NOMO-1 (cell line): Measurements from ENCODE around the gene GPRIN1.
A peak's percentile ranks its signal among the peaks of the same experiment; 100 is the strongest.
"Not testable (repeated sequence)": the region's sequence is repeated elsewhere in the genome, so short reads cannot be mapped to it uniquely, and the experiment has no call there.

ENCODE experiments used
- DNase-seq, 2 experiments: peaks; one replicate each; lab custom pipeline; 2025; ENCODE audit not compliant: unreplicated experiment in 2 of 2; lab: John Stamatoyannopoulos, UW

The GPRIN1 gene

GRCh38 chr5:176575488-176576422 is 34.2 kb downstream of the GPRIN1 start:
- DNase-seq: no peak

GRCh38 chr5:176575066-176575465 is 34.9 kb downstream of the GPRIN1 start:
- no peak for DNase-seq

DNA sequence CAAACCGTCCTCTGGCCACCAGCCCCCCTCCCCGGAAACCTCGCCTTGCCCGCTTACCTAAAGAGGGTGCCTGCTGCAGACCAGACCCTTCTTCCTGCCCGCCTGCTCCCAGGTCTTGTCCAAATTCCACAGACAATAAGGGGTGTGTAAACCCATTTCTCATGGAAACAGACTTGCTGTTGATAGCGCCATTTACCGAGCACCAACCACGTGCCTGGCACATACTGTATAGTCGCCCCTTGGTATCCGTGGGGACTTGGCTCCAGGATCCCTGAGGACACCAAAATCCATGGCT is 35.7 kb downstream of the GPRIN1 start:
- no peak for DNase-seq

DNA sequence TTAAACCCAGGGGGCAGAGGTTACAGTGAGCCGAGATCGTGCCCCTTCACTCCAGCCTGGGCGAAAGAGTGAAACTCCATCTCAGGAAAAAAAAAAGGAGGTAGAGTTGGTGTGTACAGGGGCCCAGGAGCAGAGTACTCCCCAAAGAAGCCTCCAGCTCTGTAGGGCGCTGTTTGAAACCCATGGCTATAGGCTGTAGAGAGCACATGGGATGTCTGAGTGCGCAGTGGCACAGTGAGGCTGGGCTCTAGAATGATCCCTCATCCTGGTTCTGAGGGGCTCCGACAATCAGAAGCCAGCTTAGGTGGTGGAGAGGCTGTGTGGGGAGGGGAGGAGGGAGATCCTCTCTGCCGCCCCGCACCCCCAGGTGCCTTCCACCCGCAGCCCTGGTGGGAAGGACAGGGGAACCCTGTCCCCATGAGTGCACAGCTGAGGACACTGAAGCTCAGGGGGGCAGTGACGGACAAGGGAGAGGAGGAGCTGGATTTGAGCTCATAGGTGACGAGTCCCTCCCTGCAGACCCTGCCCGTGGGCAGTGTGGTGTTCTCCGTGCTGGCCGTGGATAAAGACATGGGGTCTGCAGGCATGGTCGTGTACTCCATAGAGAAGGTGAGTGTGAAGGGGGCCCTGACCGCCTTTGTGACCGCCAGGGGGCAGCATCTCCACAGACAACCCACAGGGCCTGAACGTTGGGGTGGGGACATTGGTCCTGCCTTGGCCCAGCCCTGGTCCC is 36.2 kb downstream of the GPRIN1 start:
- DNase-seq: peak in 1 of 2 experiments; percentile 45

DNA sequence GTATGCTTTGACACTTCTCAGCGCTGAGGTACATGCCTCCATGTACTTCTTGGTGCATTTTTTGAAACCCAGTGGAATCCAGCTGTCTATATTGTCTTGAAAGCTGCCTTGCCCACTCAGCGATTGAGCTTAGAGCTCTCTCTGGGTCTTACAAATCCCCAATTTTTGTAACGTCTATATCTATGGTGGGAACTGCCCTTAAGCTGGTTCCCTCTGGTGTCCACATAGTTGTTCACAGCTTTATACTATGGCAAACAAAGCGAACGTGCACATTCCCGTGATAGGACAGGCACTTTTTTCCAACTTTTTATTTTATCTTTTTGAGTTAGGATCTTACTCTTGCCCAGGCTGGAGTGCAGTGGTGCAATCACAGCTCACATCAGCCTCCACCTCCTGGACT is 39.9 kb downstream of the GPRIN1 start:
- no peak for DNase-seq

DNA sequence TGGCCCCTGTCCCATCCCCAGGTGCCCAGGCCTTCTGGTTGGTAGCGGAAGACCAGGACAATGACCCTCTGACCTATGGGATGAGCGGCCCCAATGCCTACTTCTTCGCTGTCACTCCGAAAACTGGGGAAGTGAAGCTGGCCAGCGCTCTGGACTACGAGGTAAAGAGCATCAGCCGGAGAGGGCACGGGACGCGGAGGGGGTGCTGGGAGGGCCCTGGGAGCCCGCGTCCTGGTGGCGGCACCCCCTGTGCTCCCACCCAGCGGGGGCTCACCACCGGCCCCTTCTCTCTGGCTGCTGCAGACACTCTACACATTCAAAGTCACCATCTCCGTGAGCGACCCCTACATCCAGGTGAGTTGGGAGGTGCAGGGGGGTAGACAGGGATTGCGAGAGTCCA is 41.3 kb downstream of the GPRIN1 start:
- DNase-seq: no peak

DNA sequence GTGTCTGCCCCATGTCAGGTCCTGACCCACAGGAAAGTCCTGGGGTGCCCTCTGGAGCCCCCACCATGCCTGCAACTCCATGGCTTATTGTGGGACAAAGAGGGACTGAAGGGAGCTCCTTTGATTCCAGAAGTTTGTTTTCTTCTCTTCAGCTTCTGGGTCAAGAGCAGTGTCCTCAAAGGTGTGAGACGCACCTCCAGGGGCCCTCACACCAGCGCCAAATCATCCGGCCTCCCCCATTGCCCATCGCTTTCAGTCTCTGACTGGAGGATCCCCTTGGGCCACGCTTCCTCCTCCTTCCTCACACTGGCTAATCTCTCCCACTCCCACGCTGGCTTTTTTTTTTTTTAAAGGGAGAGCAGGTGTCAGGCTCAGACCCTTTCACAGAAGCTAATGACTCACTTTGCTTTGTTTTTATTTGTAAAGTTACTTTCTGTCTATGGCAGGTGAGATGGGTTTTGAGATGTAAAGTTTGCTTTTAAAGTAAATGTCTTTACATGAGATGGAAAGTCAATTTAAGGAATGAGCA is 44.1 kb downstream of the GPRIN1 start:
- DNase-seq: no peak

DNA sequence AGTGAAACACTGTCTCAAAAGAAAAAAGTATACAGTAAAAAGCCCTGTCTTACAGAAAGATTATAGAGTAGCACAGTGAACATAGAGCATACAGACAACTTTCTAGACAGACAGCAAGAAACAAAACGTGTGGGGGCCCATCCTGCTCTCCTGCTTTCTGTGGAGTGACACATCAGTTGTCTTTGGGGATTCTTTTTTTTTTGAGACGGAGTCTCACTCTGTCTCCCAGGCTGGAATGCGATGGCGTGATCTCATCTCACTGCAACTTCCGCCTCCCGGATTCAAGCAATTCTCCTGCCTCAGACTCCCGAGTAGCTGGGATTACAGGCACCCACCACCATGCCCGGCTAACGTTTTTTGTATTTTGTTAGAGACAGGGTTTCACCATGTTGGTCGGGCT is 46.0 kb downstream of the GPRIN1 start:
- no peak for DNase-seq

- no peak for DNase-seq
Observed at GRCh38 chr5:176562189-176562588, 47.8 kb downstream of the GPRIN1 start.

GRCh38 chr5:176561259-176561658 is 48.7 kb downstream of the GPRIN1 start:
- DNase-seq: no peak

DNA sequence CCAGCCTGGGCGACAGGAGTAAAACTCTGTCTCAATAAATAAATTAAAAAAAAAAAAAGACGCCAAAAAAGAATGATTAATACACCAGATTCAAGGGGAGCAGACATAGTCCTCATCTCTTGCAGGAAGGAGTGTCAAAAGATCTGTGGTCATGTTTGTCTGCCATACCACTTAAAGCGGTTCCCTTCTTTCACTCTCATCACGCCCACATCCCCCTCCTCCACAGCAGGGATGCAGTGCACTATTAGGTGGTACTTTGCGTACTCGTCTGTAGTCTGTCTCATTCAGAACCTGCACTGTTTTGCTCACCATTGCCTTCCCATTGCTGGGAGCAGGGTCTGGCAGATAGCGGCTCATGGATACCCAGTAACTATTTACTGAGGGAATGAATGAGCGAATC is 49.6 kb downstream of the GPRIN1 start:
- no peak for DNase-seq

GRCh38 chr5:176559683-176560082 is 50.3 kb downstream of the GPRIN1 start:
- DNase-seq: no peak

DNA sequence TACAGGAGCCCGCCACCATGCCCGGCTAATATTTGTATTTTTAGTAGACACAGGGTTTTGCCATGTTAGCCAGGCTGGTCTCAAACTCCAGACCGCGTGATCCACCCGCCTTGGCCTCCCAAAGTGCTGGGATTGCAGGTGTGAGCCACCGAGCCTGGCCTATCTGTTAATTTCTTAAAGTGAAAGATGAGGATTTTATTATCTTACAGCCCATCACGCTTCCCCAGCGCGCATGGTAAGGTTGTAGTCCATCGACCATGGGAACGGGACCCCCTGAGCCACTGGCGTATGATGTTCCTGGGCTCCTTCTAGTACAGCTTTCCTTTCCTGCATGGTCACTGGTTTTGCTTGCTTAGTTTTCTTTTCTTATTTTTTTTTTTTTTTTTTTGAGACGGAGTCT is 52.1 kb downstream of the GPRIN1 start:
- no peak for DNase-seq

GRCh38 chr5:176553260-176554085 is 56.5 kb downstream of the GPRIN1 start:
- no peak for DNase-seq

DNA sequence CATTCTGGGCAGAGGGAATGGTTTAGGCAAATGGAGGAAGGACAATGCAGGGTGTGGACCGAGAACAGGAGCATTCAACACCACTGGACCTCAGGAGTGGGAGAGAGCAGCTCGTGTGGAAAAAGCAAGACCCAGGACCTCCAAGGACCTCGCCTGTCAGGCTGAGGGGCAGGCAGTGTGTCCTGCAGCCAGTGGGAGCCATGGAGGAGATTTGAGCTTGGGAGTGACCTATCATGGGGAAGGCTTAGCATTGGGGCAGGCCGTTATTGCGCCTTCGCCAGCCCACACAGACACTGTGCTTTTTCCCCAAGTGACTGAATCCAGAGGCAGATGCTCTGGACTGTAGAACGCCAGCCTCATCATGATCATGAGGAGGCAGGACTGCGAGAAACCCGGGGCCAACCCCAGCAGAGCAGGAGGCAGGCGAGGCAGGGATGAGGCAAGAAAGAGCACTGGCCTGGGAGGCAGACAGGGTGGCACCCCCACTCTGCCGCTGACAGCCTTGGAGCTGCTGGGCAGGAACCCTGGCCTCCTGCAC is 57.6 kb downstream of the GPRIN1 start:
- DNase-seq: no peak

DNA sequence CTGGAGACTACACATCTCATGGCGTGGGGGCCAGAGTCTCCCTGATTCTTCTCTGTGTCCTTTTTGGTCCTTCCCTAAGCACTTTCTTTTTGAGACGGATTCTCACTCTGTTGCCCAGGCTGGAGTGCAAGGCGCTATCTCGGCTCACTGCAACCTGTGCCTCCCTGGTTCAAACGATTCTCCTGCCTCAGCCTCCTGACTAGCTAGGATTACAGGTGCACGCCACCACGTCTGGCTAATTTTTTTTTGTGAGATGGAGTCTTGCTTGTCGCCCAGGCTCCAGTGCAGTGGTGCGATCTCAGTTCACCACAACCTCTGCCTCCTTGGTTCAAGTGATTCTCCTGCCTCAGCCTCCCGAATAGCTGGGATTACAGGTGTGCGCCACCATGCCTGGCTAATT is 59.0 kb downstream of the GPRIN1 start:
- DNase-seq: not testable (repeated sequence)

GRCh38 chr5:176550275-176550831 is 59.6 kb downstream of the GPRIN1 start:
- DNase-seq: peak; percentile 50 to 56

DNA sequence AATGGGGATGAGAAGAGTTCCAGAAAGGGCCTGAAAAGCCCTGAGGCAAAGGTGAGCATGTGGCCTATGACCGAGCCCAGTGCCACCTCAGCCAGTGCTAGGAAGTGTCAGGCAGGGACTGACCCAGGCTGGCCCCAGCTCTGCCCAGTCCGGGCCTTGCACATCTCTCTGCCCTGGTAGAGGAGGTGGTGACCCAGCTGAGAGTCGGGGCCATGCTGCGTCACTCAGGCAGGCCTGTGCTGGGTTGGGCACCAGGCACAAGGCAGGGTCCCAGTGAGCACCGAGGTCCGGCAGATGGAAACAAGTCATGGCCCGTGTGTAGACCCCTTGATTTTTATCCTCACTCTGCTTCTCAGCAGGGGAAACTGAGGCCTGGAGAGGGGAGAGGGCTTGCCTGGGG is 60.1 kb downstream of the GPRIN1 start:
- no peak for DNase-seq

DNA sequence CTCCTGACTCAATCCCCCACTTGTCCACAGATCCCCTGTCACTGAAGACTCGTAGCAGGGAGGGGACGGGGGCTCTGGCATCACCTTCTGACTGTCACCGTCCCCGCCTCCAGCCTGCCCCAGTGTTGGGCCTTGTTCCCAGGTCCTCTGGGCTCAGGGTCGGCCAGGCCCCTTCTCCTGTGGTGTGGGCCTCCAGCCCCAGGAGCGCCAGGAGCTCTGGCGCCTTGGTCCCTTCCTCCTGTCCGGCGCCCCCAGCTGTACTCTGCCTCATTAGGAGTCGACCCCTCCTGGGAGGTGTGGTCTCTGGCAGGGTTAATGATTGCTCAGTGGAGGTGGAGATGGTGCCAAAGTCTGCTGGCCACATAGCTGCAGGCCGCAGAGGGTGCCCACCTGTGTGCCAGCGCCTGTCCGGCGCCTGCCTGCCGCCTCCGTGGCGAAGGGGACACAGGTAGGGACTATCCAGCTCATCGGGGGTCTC is 61.0 kb downstream of the GPRIN1 start, which contains the start of gene CDHR2:
Gene CDHR2 (plus strand): TSS at position 376 of the 478 bp plus-strand sequence. CDS start 16,011 bp downstream, outside the sequence.
- no peak for DNase-seq

DNA sequence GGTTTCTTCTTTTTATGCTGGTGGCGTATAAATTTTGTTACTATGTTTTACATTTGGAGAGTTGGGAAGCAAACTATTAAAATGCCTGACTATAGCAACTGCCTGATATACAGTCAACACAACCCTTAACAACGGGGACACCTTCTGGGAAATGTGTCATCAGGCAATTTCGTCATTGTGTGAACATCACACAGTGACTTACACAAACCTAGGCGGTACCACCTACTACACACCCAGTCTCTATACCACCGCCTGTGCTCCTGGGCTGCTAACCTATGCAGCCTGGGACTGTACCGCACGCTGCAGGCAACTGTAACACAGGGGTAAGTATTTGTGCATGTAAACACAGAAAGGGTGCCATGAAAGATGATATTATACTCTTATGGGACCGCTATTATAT is 62.2 kb downstream of the GPRIN1 start:
- DNase-seq: no peak
